ENCODE measurements around the gene RAMP3. TPM values are rescaled to one million over a fixed set of nuclear protein-coding genes. Genes with fewer than 3 reads are reported as not detected.

Gene RAMP3
- polyA plus RNA-seq, 1 donor, result 5.1 TPM

DNA sequence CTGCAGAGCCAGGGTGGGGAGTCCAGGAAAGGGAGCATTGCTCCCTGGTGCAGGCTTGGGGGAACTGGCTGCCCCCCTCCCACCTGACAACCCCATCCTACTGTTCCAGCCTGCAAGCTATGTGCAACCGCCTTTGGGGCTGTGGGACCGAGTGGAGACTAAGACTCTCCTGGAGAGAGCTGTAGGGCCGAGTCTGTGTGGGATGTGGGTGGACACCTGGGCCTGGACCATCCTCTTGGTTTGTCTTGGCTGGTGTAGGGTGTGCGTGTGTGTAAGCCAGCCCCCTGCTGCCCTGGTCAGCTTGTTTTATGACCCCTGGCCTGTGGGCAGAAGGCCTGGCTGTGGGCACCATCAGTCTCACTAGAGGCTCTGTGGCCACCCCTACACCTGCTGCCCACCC lies 1.6 kb upstream of the RAMP3 start:
- Histone ChIP-seq H3K27me3 (ENCODE audit: control insufficient read depth, insufficient read depth, low read length) (peaks cover 43% of the 10 kb centered on the region), H3K4me1 (ENCODE audit: control insufficient read depth, insufficient read depth, low read length) (peaks cover 2% of the 10 kb centered on the region), H3K9me3 (ENCODE audit: control insufficient read depth, low read depth, low read length) (no peaks in the 10 kb centered on the region), H3K4me3 (ENCODE audit: low read length) (no peak overlapping the region), H3K27ac (ENCODE audit: low read length) (no peak overlapping the region), H3K36me3 (ENCODE audit: control insufficient read depth, insufficient read depth, low read length) (no peaks in the 10 kb centered on the region)
- WGBS (ENCODE audit: insufficient coverage, low lambda C conversion rate), result no CpG with 5 or more reads among the region's 4 CpGs
- DNase-seq, result no peak

DNA sequence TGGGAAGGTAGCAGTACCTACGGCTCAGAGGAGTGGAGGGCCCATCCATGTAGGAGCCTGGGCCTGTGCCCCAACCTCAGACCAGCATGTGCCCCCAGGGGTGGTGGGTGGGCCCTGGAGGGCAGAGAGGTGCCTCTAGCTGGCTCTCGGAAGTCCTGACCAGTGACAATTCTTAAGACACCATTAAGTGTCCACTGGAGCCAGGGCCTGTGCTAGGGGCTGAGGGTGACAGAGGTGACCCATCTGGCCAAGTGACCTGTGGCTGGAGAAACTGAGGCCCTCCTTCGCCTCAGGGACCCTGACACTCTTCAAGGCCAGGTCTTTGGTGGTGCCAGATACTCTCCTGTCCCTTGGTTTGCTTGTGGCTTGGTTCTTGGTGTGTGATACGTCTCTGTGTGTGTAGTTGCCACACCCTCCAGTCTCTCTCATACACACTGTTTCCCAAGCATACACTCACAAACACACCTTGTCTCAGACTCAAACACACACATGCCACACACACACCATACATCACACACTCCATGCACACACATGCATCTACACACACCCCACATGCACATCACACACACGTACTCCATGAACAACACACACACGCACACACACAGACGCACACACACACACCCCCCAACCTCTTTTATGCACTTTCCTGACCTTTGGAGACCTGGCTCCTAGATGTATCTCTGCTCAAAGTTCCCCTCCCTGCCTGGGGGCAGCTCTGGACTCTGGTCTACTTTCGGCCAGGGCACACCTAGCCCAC lies 897 bp upstream of the RAMP3 start:
- no peak overlapping the region for H3K4me3 ChIP-seq (ENCODE audit: low read length)
- peaks cover 43% of the 10 kb centered on the region for H3K27me3 ChIP-seq (ENCODE audit: control insufficient read depth, insufficient read depth, low read length)
- WGBS (ENCODE audit: insufficient coverage, low lambda C conversion rate), result no CpG with 5 or more reads among the region's 8 CpGs
- H3K36me3 ChIP-seq (ENCODE audit: control insufficient read depth, insufficient read depth, low read length), result no peaks in the 10 kb centered on the region
- H3K9me3 ChIP-seq (ENCODE audit: control insufficient read depth, low read depth, low read length), result no peaks in the 10 kb centered on the region
- DNase-seq, result no peak
- no peak overlapping the region for H3K27ac ChIP-seq (ENCODE audit: low read length)
- peaks cover 2% of the 10 kb centered on the region for H3K4me1 ChIP-seq (ENCODE audit: control insufficient read depth, insufficient read depth, low read length)

DNA sequence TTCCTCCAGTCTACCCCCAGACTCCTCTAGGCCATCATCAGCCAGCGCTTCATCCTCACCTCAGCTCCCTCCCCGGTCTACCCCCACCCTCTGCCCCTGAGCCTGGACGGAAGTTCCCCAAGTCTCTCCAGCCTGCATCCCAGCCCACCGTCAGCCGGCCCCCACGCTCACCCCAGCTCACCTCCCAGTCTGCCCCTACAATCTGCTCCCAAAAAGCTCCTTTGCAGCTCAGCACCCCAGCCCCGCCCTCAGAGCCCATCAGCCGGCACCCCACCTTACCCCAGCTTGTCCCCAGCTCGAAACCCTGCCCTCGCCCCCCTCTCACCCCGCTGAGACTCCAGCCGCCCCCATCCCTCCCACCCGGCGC lies 322 bp upstream of the RAMP3 start:
- H3K27ac ChIP-seq (ENCODE audit: low read length), result no peak overlapping the region
- peaks cover 2% of the 10 kb centered on the region for H3K4me1 ChIP-seq (ENCODE audit: control insufficient read depth, insufficient read depth, low read length)
- WGBS (ENCODE audit: insufficient coverage, low lambda C conversion rate), result no CpG with 5 or more reads among the region's 14 CpGs
- H3K9me3 ChIP-seq (ENCODE audit: control insufficient read depth, low read depth, low read length), result no peaks in the 10 kb centered on the region
- H3K27me3 ChIP-seq (ENCODE audit: control insufficient read depth, insufficient read depth, low read length), result peaks cover 43% of the 10 kb centered on the region
- no peaks in the 10 kb centered on the region for H3K36me3 ChIP-seq (ENCODE audit: control insufficient read depth, insufficient read depth, low read length)
- no peak overlapping the region for H3K4me3 ChIP-seq (ENCODE audit: low read length)
- DNase-seq, result no peak

DNA sequence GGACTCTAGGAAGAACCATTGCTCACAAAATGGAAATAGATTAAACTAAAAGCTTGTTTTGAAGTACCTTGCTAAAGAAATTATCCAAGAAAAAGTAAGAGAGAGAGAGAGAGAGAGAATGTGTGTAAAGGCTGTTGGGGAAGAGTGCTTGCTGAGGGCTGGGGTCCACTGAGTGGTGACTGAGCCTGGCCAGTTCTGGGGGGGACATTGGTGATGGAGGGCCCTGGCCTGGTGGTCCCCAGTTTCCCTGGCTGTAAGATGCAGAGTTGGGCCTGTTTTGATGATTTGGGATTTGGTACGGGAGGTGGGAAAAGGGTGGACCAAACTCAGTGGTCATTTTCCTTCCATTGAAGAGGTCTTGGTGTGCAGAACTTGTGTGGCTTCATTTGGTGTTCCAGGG lies 880 bp downstream of the RAMP3 start:
- Histone ChIP-seq H3K27me3 (ENCODE audit: control insufficient read depth, insufficient read depth, low read length) (peaks cover 43% of the 10 kb centered on the region), H3K27ac (ENCODE audit: low read length) (no peak overlapping the region), H3K4me1 (ENCODE audit: control insufficient read depth, insufficient read depth, low read length) (peaks cover 2% of the 10 kb centered on the region), H3K9me3 (ENCODE audit: control insufficient read depth, low read depth, low read length) (no peaks in the 10 kb centered on the region), H3K36me3 (ENCODE audit: control insufficient read depth, insufficient read depth, low read length) (no peaks in the 10 kb centered on the region), H3K4me3 (ENCODE audit: low read length) (no peak overlapping the region)
- DNase-seq, result no peak
- no CpG with 5 or more reads among the region's 1 CpG for WGBS (ENCODE audit: insufficient coverage, low lambda C conversion rate)

DNA sequence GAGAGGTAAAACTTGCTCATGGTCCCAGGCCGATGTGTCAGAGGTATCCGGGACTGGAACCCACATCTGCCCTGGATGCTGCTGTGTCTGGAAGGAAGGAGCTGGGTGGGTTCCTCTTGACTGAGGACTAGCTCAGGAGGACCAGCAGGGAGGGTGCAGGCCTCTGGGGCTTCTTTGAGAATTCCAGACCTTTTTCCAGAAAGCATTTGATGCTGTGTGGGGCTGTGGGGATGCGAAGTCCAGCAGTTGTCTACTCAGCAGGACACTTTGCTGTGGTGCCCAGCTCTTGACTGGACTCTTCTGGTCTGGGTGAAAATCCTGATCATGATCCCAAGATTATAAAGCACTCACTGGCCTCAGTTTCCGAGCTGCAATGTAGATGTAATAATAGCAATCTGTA lies 1.7 kb downstream of the RAMP3 start:
- WGBS (ENCODE audit: insufficient coverage, low lambda C conversion rate), result no CpG with 5 or more reads among the region's 4 CpGs
- Histone ChIP-seq H3K4me3 (ENCODE audit: low read length) (no peak overlapping the region), H3K36me3 (ENCODE audit: control insufficient read depth, insufficient read depth, low read length) (no peaks in the 10 kb centered on the region), H3K4me1 (ENCODE audit: control insufficient read depth, insufficient read depth, low read length) (peaks cover 2% of the 10 kb centered on the region), H3K27me3 (ENCODE audit: control insufficient read depth, insufficient read depth, low read length) (peaks cover 43% of the 10 kb centered on the region), H3K9me3 (ENCODE audit: control insufficient read depth, low read depth, low read length) (no peaks in the 10 kb centered on the region), H3K27ac (ENCODE audit: low read length) (no peak overlapping the region)
- no peak for DNase-seq

DNA sequence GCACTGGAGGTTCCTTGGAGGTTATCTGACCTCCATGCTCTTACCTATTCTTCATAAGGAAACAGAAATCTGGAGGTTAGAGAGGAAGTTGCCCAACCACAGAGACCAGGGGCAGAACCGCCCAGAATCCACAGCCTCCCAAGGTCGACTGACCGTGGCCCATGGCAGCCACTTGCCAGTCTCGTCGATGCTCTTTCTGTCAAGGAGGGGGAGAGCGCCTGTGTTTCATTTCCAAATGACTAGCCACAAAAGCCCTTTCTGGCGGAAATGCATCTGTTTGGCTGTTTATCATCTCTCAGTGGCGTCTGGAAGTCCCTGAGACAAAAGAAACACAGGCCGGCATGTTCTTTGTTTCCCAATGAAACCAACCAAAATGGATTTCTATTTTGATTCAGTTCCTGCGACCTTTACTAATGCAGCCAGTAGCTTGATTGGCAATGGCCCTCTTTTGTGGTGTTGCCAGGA lies 2.9 kb downstream of the RAMP3 start:
- Histone ChIP-seq H3K9me3 (ENCODE audit: control insufficient read depth, low read depth, low read length) (no peaks in the 10 kb centered on the region), H3K4me1 (ENCODE audit: control insufficient read depth, insufficient read depth, low read length) (peaks cover 2% of the 10 kb centered on the region), H3K36me3 (ENCODE audit: control insufficient read depth, insufficient read depth, low read length) (no peaks in the 10 kb centered on the region), H3K4me3 (ENCODE audit: low read length) (no peak overlapping the region), H3K27ac (ENCODE audit: low read length) (no peak overlapping the region), H3K27me3 (ENCODE audit: control insufficient read depth, insufficient read depth, low read length) (peaks cover 43% of the 10 kb centered on the region)
- WGBS (ENCODE audit: insufficient coverage, low lambda C conversion rate), result no CpG with 5 or more reads among the region's 10 CpGs
- DNase-seq, result no peak

DNA sequence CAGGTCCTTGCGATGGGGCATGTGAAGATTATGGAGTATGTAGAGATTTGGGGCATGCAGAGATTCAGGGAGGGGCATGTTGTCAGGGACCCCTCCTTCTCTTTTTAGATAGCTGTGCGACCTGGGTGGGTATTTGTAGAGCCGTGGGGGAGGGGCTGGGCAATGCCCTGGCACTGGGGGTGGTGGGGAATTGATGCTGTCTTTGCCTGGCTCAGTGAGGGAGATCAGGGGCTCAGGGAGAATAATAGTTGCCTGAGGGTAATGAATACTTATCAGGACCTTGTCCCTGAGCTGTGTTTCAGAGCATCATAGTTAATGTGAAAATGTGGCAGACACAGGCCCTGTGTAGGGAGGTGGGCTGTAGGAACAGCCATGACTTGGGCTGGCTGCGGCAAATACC lies 3.5 kb downstream of the RAMP3 start:
- Histone ChIP-seq H3K36me3 (ENCODE audit: control insufficient read depth, insufficient read depth, low read length) (no peaks in the 10 kb centered on the region), H3K9me3 (ENCODE audit: control insufficient read depth, low read depth, low read length) (no peaks in the 10 kb centered on the region), H3K4me3 (ENCODE audit: low read length) (no peak overlapping the region), H3K4me1 (ENCODE audit: control insufficient read depth, insufficient read depth, low read length) (peaks cover 2% of the 10 kb centered on the region), H3K27me3 (ENCODE audit: control insufficient read depth, insufficient read depth, low read length) (peaks cover 37% of the 10 kb centered on the region), H3K27ac (ENCODE audit: low read length) (no peak overlapping the region)
- no CpG with 5 or more reads among the region's 4 CpGs for WGBS (ENCODE audit: insufficient coverage, low lambda C conversion rate)
- no peak for DNase-seq

DNA sequence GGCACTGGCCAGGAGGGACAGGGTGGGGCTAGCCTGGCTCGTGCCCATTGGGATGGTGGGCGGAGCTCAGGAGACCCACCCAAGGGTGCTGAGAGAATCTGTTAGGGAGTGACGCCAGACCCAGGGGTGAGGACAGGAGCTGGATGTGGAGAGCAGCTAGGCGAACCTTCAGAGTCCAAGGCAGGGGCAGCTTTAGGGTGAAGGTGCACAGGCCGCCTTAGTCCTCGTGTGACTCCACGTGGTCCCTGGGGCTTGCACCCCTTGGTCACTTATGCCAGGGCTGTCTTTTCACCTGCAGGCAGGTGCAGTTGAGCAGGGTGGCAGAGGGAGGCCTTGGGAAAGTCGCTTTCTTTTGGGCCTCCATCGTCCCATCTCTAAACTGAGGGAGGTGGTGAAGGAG lies 4.3 kb downstream of the RAMP3 start:
- no peak for DNase-seq
- Histone ChIP-seq H3K9me3 (ENCODE audit: control insufficient read depth, low read depth, low read length) (no peaks in the 10 kb centered on the region), H3K36me3 (ENCODE audit: control insufficient read depth, insufficient read depth, low read length) (no peaks in the 10 kb centered on the region), H3K27me3 (ENCODE audit: control insufficient read depth, insufficient read depth, low read length) (peaks cover 31% of the 10 kb centered on the region), H3K27ac (ENCODE audit: low read length) (no peak overlapping the region), H3K4me3 (ENCODE audit: low read length) (no peak overlapping the region), H3K4me1 (ENCODE audit: control insufficient read depth, insufficient read depth, low read length) (peaks cover 2% of the 10 kb centered on the region)
- whole genome bisulfite sequencing (ENCODE audit: insufficient coverage, low lambda C conversion rate), result no CpG with 5 or more reads among the region's 9 CpGs

DNA sequence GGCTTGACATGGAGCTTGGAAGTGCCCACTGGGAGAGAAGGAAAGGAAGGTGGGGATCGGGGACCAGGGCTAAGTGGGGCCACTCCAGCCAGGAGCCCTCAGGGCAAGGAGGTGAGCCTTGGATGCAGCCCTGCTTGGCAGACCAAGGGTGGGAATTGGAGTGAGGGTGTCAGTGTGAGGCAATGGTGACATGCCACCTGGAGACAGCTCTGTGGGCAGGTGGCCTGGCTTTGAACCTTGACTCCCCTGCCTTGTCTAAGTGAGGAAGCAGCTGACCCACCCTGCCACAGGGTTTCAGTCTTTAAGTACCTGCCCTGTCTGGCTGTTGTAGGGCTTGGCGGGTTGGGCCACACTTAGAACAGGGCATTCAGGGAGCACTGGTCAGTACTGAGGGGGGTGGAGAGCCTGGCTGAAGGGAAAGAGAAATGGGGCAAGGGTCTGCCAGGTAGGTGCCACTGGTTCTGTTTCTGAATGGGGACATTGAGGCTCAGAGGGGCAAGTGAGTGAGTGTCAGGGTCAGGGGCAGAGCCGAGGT lies 4.8 kb downstream of the RAMP3 start:
- no peak for DNase-seq
- no peaks in the 10 kb centered on the region for H3K4me1 ChIP-seq (ENCODE audit: control insufficient read depth, insufficient read depth, low read length)
- peaks cover 26% of the 10 kb centered on the region for H3K27me3 ChIP-seq (ENCODE audit: control insufficient read depth, insufficient read depth, low read length)
- no CpG with 5 or more reads among the region's 3 CpGs for WGBS (ENCODE audit: insufficient coverage, low lambda C conversion rate)
- no peak overlapping the region for H3K4me3 ChIP-seq (ENCODE audit: low read length)
- H3K9me3 ChIP-seq (ENCODE audit: control insufficient read depth, low read depth, low read length), result no peaks in the 10 kb centered on the region
- H3K27ac ChIP-seq (ENCODE audit: low read length), result no peak overlapping the region
- no peaks in the 10 kb centered on the region for H3K36me3 ChIP-seq (ENCODE audit: control insufficient read depth, insufficient read depth, low read length)

DNA sequence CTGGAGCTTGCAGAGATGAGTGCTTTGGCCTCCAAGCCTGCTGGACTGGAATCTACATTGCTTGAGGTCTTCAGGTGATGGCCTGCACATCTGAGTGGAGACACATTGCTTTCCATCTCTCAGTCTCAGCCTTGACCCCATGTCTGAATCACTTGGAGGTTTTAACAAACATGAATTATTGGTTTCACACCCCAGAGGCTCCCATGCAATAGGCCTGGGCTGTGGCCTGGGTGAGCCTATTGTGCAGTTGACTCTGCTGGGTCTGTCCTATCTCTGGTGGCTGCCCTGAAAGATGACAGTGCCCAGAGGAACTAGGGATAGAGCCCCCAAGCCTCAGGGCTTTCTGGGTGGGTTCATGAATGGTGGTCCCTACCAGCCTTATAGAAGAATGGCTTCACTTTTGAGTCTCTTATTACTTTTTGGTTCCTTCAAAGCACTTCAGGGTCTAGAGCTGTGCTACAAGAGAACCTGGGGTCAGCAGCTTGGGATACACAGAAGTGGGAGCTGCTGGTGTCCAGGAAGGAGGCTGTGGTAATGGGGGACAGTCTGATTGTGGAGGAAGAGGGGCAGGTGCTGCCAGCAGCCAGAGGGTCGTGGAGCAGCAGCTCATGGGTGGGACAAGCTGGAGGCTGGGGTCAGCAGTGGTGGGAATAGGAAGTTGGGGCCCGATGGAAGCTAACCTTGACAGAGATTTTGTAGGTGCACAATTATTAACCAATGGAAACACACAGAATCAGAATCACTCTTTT lies 5.5 kb downstream of the RAMP3 start:
- WGBS (ENCODE audit: insufficient coverage, low lambda C conversion rate), result no CpG with 5 or more reads among the region's 2 CpGs
- Histone ChIP-seq H3K4me1 (ENCODE audit: control insufficient read depth, insufficient read depth, low read length) (no peaks in the 10 kb centered on the region), H3K27me3 (ENCODE audit: control insufficient read depth, insufficient read depth, low read length) (peaks cover 21% of the 10 kb centered on the region), H3K27ac (ENCODE audit: low read length) (no peak overlapping the region), H3K9me3 (ENCODE audit: control insufficient read depth, low read depth, low read length) (no peaks in the 10 kb centered on the region), H3K4me3 (ENCODE audit: low read length) (no peak overlapping the region), H3K36me3 (ENCODE audit: control insufficient read depth, insufficient read depth, low read length) (no peaks in the 10 kb centered on the region)
- no peak for DNase-seq

Data from large intestine (tissue), 3 donors.